ENCODE data around the gene HAVCR2. TPM values are rescaled to one million over a fixed set of nuclear protein-coding genes. Genes with fewer than 3 reads are reported as not detected.
"Not testable (repeated sequence)": the region's sequence is repeated elsewhere in the genome, so short reads cannot be mapped to it uniquely, and the experiment has no call there.

HAVCR2 gene
- total and polyA plus RNA-seq, 8 donors, result 0.72 to 10.3 (median 1.0) TPM

DNA sequence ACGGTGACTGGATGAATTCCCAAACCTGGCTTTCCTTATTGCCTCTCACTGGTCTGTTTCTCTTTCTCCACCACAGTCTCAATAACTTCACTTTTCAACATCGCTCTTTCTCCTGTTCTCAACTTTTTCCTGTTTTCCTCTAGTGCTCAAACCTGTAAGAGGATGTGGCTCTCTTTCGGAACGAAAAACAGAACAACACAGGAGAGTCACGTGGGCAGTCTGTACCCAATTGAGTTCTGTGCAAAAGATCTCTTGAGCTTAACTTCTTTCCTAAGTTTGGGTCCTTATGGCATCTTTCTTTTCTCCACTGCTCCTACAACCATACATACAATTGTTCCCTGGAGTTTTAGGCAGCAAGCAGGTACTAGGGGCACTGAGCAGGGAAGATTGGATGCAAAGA is 58.8 kb downstream of the HAVCR2 start:
- Histone ChIP-seq H3K9me3 (no peaks in the 10 kb centered on the region), H3K4me3 (no peak overlapping the region), H3K27ac (no peak overlapping the region), H3K27me3 (no peaks in the 10 kb centered on the region), H3K36me3 (no peaks in the 10 kb centered on the region), H3K4me1 (no peaks in the 10 kb centered on the region)
- TF ChIP-seq, protein P1, sequence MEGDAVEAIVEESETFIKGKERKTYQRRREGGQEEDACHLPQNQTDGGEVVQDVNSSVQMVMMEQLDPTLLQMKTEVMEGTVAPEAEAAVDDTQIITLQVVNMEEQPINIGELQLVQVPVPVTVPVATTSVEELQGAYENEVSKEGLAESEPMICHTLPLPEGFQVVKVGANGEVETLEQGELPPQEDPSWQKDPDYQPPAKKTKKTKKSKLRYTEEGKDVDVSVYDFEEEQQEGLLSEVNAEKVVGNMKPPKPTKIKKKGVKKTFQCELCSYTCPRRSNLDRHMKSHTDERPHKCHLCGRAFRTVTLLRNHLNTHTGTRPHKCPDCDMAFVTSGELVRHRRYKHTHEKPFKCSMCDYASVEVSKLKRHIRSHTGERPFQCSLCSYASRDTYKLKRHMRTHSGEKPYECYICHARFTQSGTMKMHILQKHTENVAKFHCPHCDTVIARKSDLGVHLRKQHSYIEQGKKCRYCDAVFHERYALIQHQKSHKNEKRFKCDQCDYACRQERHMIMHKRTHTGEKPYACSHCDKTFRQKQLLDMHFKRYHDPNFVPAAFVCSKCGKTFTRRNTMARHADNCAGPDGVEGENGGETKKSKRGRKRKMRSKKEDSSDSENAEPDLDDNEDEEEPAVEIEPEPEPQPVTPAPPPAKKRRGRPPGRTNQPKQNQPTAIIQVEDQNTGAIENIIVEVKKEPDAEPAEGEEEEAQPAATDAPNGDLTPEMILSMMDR (IDR thresholded peaks at IDR 0.05), result no peak
- intact Hi-C loops (cut with DNase I), result no loop called here
- WGBS, 2 donors, result 67 to 81% methylated on average over 5 of the region's 5 CpGs
- no peak for ATAC-seq
- no peak for FAIRE-seq
- no peak for DNase-seq

DNA sequence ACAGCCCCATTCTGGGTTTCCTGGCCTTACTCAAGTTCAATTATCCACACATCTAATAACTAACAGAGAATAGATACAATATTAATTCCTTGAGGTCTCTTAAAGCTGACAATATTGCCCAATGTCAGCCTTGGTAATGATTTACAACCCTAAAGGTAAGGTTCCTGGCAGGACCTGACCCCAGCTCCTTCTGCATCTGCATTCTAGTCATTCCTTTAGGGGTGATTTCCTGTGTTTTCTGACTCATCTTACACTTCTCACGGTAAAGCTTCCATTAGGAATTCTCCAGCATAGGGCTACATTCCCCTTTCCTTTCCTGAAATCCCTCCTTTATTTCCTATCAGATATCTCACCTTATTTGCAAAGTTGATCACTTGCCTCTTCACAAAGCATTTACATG is 59.2 kb downstream of the HAVCR2 start:
- Histone ChIP-seq H3K4me1 (no peaks in the 10 kb centered on the region), H3K27ac (no peak overlapping the region), H3K9me3 (no peaks in the 10 kb centered on the region), H3K4me3 (no peak overlapping the region), H3K27me3 (no peaks in the 10 kb centered on the region), H3K36me3 (no peaks in the 10 kb centered on the region)
- no peak for ATAC-seq
- 28 to 31% methylated on average over 1 of the region's 1 CpG for WGBS, 2 donors
- intact Hi-C loops (cut with DNase I), result no loop called here
- no peak for DNase-seq
- FAIRE-seq, result no peak
- TF ChIP-seq, protein P1 (IDR thresholded peaks at IDR 0.05), result no peak

DNA sequence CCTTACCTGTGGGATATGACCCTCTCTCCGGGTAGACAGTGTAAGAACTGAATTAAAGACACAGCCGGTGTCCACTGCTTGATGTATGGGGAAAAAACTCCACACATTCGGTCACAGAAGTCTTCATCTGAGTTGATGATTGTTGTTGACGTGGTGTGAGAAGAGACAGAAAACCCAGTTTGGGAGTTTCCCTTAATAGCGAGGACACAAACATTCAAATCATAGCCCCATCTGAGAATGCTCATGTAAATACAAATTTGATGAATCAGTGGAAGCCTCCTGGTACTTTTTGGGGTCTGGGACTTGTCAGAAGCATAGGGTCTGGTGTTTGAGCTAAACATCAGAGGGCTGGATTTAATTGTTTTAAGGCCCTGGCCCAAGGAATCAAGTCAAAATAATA is 60.9 kb downstream of the HAVCR2 start:
- no peak overlapping the region for H3K4me3 ChIP-seq
- no peaks in the 10 kb centered on the region for H3K27me3 ChIP-seq
- DNase-seq (no peak), ATAC-seq (no peak), FAIRE-seq (no peak)
- WGBS, 2 donors, result 80 to 89% methylated on average over 5 of the region's 5 CpGs
- intact Hi-C loops (cut with DNase I), result no loop called here
- TF ChIP-seq, protein P1 (IDR thresholded peaks at IDR 0.05), result no peak
- no peaks in the 10 kb centered on the region for H3K36me3 ChIP-seq
- no peaks in the 10 kb centered on the region for H3K4me1 ChIP-seq
- H3K9me3 ChIP-seq, result no peaks in the 10 kb centered on the region
- no peak overlapping the region for H3K27ac ChIP-seq

GRCh38 chr5:157047016-157047415 is 61.8 kb downstream of the HAVCR2 start:
- H3K4me3 ChIP-seq; H3K4me1 ChIP-seq; ATAC-seq; intact Hi-C loops (cut with DNase I); H3K27ac ChIP-seq; H3K36me3 ChIP-seq; H3K9me3 ChIP-seq; H3K27me3 ChIP-seq; DNase-seq; FAIRE-seq: not testable (repeated sequence)
- 83 to 91% methylated on average over 4 of the region's 4 CpGs for WGBS, 2 donors

- FAIRE-seq (no peak), ATAC-seq (peak; percentile 93 to 99 (median 95)), DNase-seq (peak in 4 of 6 donors; percentile 12 to 73 (median 56))
- 47 to 74% methylated on average over 3 of the region's 3 CpGs for WGBS, 2 donors
- intact Hi-C loops (cut with DNase I), result no loop called here
- H3K4me1 ChIP-seq, result no peaks in the 10 kb centered on the region
- no peaks in the 10 kb centered on the region for H3K36me3 ChIP-seq
- H3K4me3 ChIP-seq, result no peak overlapping the region
- peak overlapping the region in 3 of 4 donors; percentile 30 to 64 (median 41) for H3K27ac ChIP-seq
- no peaks in the 10 kb centered on the region for H3K9me3 ChIP-seq
- TF ChIP-seq, protein P1 (IDR thresholded peaks at IDR 0.05), result no peak
- H3K27me3 ChIP-seq, result no peaks in the 10 kb centered on the region
These were observed 62.8 kb downstream of the HAVCR2 start for GRCh38 chr5:157046041-157046440.
